Measurements from ENCODE around the gene CMSS1.

- TF ChIP-seq CTCF (IDR thresholded peaks at IDR 0.05) (no peak), EZH2phosphoT487 (IDR thresholded peaks at IDR 0.05) (no peak), EZH2 (IDR thresholded peaks at IDR 0.05) (no peak)
Measured at GRCh38 chr3:99869621-99870020, 52.0 kb downstream of the CMSS1 start.

Data from neural progenitor cell (in vitro differentiated cells).